GM12891 (cell line): ENCODE data around the gene PNLIP.

Source experiments
- PAX5 ChIP-seq: IDR thresholded peaks from 2 replicates; pipeline ENCODE4 v1.6.1; 2011; ENCODE audit warnings: low read length, moderate library complexity, mild to moderate bottlenecking; ENCODE audit not compliant: insufficient read depth, severe bottlenecking
- POLR2A ChIP-seq: IDR thresholded peaks from 2 replicates; pipeline ENCODE4 v1.6.1; 2011; ENCODE audit warnings: low read depth, low read length, control low read depth
- POLR2AphosphoS5 ChIP-seq: IDR thresholded peaks from 2 replicates; pipeline ENCODE4 v1.6.1; 2011; ENCODE audit warnings: low read depth, low read length, control low read depth
- POU2F2 ChIP-seq: IDR thresholded peaks from 2 replicates; pipeline ENCODE4 v1.6.1; 2011; ENCODE audit warnings: low read depth, mild to moderate bottlenecking, control low read depth, low read length, moderate library complexity

GRCh38 chr10:116594525-116595035, 48.8 kb downstream of the PNLIP start:
- no peak for TF ChIP-seq POLR2A
- TF ChIP-seq PAX5, result no peak
- TF ChIP-seq POU2F2, result no peak
- TF ChIP-seq POLR2AphosphoS5, result no peak
